Smooth muscle cell (in vitro differentiated cells): ENCODE data around the gene PDCD11. TPM values are rescaled to one million over a fixed set of nuclear protein-coding genes. Genes with fewer than 3 reads are reported as not detected.

Experiments used
- DNase-seq: peaks from one replicate; lab custom pipeline; 2025; ENCODE audit not compliant: unreplicated experiment; lab: John Stamatoyannopoulos, UW
- H2AFZ ChIP-seq: fragments of 200-600 bp; sonication (generic); 2 replicates; pipeline ENCODE4 v1.6.0; 2016; ENCODE audit warnings: antibody characterized with exemption, low read depth, mild to moderate bottlenecking
- H3F3A ChIP-seq: fragments of 200-600 bp; sonication (generic); 2 replicates; pipeline ENCODE4 v1.6.0; 2017; ENCODE audit warnings: antibody characterized with exemption, low read depth
- H3K27ac ChIP-seq: fragments of 200-600 bp; sonication (generic); 2 replicates; pipeline ENCODE4 v1.5.1; 2016; ENCODE audit warnings: low read depth, mild to moderate bottlenecking
- H3K27me3 ChIP-seq: fragments of 200-600 bp; sonication (generic); 2 replicates; pipeline ENCODE4 v1.6.1; 2016; ENCODE audit warnings: low read depth, mild to moderate bottlenecking
- H3K36me3 ChIP-seq: fragments of 200-600 bp; sonication (generic); 2 replicates; pipeline ENCODE4 v1.5.1; 2016; ENCODE audit warnings: low read depth
- H3K4me1 ChIP-seq: fragments of 200-600 bp; sonication (generic); 2 replicates; pipeline ENCODE4 v1.5.1; 2016; ENCODE audit warnings: low read depth
- H3K4me2 ChIP-seq: fragments of 200-600 bp; sonication (generic); 2 replicates; pipeline ENCODE4 v1.6.0; 2016; ENCODE audit warnings: mild to moderate bottlenecking
- H3K4me3 ChIP-seq: fragments of 200-600 bp; sonication (generic); 2 replicates; pipeline ENCODE4 v1.5.1; 2016; ENCODE audit warnings: mild to moderate bottlenecking
- H3K79me2 ChIP-seq: fragments of 200-600 bp; sonication (generic); 2 replicates; pipeline ENCODE4 v1.6.0; 2016; ENCODE audit warnings: low read depth, mild to moderate bottlenecking
- H3K9ac ChIP-seq: fragments of 200-600 bp; sonication (generic); 2 replicates; pipeline ENCODE4 v1.6.0; 2016; ENCODE audit warnings: low read depth
- H3K9me3 ChIP-seq: fragments of 200-600 bp; sonication (generic); replicated peaks from 2 replicates; pipeline ENCODE4 v1.5.1; 2016; ENCODE audit warnings: low read depth
- H4K20me1 ChIP-seq: fragments of 200-600 bp; sonication (generic); 2 replicates; pipeline ENCODE4 v1.6.0; 2016; ENCODE audit warnings: low read depth
- WGBS: methylation state at CpG from one replicate; pipeline ENCODE4 v1.1.7; 2016; ENCODE audit warnings: low lambda C conversion rate; 5-methylcytosine and 5-hydroxymethylcytosine counted together
- polyA plus RNA-seq: library from polyadenylated mRNA; unstranded; fragments of >200 nt; fragmentation: Nextera tagmentation; extraction: Ambion mirVana; gene quantifications from 2 replicates; pipeline ENCODE4 v1.2.1, GENCODE V29; 2016
- total RNA-seq: library from RNA; depleted of rRNA; stranded (reverse); fragments of >200 nt; gene quantifications from 2 replicates; pipeline ENCODE4 v1.2.3, GENCODE V29; 2014
- TF ChIP-seq, protein P1 (sequence below): fragments of 200-600 bp; sonication (generic); IDR thresholded peaks from 2 replicates; pipeline ENCODE4 v1.5.1; 2017; ENCODE audit warnings: borderline replicate concordance, mild to moderate bottlenecking, antibody characterized with exemption; ENCODE audit not compliant: insufficient read depth, poor library complexity, severe bottlenecking

PDCD11 gene
- total and polyA plus RNA-seq, 2 experiments from 2014 or later = 12.2 to 15.6 TPM

DNA sequence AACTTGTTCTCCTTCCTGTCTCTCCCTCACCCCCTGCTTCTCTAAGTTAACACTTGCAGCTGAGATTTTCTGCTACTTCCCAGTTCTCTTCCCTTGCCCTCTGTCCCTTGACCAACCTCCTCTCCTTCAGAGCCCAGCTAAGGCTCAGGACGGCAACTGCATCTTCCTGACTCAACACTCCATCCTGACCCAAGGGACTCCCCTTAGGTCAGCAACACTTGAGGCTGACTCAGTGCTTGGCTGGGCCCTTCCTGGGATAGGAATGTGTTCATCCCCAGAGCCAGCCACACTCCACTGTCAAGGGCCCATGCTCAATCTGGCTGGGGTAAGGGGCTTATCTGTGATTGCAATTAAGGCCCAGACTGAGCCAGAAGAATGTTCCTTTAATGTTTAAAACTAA is 52.3 kb downstream of the PDCD11 start:
- Histone ChIP-seq H3K9ac (no peak overlapping the region), H2AFZ (no peak overlapping the region), H3K4me2 (no peak overlapping the region), H3K27ac (no peak overlapping the region), H3K79me2 (no peaks in the 10 kb centered on the region), H3K9me3 (no peaks in the 10 kb centered on the region), H3K27me3 (no peaks in the 10 kb centered on the region), H4K20me1 (no peaks in the 10 kb centered on the region), H3F3A (no peaks in the 10 kb centered on the region), H3K36me3 (no peaks in the 10 kb centered on the region), H3K4me1 (no peaks in the 10 kb centered on the region), H3K4me3 (no peak overlapping the region)
- WGBS = 11% methylated on average over 1 of the region's 1 CpG
- TF ChIP-seq, protein P1, sequence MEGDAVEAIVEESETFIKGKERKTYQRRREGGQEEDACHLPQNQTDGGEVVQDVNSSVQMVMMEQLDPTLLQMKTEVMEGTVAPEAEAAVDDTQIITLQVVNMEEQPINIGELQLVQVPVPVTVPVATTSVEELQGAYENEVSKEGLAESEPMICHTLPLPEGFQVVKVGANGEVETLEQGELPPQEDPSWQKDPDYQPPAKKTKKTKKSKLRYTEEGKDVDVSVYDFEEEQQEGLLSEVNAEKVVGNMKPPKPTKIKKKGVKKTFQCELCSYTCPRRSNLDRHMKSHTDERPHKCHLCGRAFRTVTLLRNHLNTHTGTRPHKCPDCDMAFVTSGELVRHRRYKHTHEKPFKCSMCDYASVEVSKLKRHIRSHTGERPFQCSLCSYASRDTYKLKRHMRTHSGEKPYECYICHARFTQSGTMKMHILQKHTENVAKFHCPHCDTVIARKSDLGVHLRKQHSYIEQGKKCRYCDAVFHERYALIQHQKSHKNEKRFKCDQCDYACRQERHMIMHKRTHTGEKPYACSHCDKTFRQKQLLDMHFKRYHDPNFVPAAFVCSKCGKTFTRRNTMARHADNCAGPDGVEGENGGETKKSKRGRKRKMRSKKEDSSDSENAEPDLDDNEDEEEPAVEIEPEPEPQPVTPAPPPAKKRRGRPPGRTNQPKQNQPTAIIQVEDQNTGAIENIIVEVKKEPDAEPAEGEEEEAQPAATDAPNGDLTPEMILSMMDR = no peak
- no peak for DNase-seq

DNA sequence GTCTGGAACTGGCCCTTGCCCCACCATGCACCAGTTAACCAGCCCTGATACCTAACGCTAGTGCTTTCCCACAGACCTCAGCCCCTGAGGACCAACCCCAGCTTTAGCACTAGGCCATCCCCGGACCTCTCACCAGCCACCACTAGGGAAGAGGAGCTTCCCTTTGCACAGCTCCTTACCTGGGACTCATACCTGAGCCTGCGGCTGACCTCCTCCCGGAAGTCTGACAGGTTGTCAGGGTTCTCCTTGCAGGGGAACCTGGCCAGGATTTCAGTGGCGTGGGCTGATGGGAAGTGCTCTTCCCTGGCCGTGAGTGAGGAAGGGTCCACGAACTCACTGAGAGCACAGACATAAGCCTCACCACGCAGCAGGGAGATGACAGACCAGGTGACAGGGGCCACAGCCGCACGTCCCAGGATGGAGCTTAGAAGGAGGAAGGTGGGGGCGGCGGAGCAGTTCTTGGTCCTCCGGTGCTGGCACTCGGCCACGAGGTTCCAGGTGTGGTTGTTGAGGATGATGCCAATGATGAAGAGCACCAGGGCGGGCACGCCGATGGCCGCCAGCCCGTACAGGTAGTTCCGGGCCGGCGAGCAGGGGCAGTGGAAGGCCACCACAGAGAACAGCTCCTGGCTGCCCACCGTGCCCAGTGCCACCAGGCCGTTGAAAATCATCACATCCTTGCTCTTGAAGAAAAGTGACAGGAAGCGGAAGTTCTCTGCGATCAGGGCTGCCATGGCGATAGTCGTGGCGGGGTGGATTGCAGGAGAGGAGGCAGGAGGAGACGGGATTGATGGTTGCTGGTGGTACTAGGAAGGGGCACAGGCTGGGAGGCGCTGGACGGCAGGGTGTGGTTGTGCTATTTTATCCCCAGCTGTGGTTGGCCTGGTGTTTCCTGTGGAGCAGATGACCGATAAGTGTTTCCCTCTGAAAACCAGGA is 53.0 kb downstream of the PDCD11 start:
- H3K79me2 ChIP-seq = no peaks in the 10 kb centered on the region
- WGBS = 97% methylated on average over 34 of the region's 34 CpGs
- no peak overlapping the region for H3K4me2 ChIP-seq
- DNase-seq = no peak
- no peaks in the 10 kb centered on the region for H4K20me1 ChIP-seq
- H3F3A ChIP-seq = no peaks in the 10 kb centered on the region
- no peak overlapping the region for H3K4me3 ChIP-seq
- no peaks in the 10 kb centered on the region for H3K36me3 ChIP-seq
- no peak overlapping the region for H2AFZ ChIP-seq
- H3K9me3 ChIP-seq = no peaks in the 10 kb centered on the region
- H3K9ac ChIP-seq = no peak overlapping the region
- H3K4me1 ChIP-seq = no peaks in the 10 kb centered on the region
- H3K27ac ChIP-seq = no peak overlapping the region
- TF ChIP-seq, protein P1 = no peak
- no peaks in the 10 kb centered on the region for H3K27me3 ChIP-seq

DNA sequence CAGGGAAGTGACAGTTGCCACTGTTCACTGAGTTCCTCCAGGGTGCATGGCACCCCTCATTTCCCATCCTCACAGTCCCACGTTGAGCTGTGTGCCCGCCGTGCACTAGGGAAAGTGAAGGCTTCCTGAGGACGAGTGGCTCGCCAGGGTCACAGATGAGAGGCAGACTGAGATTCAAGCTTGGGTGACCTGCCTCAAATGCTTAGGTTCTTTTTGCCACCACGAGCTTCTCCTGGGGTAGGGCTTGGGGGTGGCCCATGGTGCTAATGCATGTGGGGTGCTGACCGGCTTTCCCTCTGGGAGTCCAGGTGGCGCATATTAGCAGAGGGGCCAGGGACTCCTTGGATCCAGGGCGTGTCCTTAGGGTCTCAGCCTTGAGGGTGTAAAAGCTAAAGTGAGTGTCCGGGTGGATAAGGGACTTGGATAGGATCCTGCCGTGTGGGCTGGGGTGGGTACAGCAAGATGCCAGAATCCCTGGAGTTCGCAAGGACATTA is 53.8 kb downstream of the PDCD11 start:
- Histone ChIP-seq H3K27ac (no peak overlapping the region), H3F3A (no peaks in the 10 kb centered on the region), H3K4me3 (no peak overlapping the region), H3K9me3 (no peaks in the 10 kb centered on the region), H3K27me3 (no peaks in the 10 kb centered on the region), H3K79me2 (no peaks in the 10 kb centered on the region), H3K9ac (no peak overlapping the region), H4K20me1 (no peaks in the 10 kb centered on the region), H2AFZ (no peak overlapping the region), H3K4me1 (no peaks in the 10 kb centered on the region), H3K36me3 (no peaks in the 10 kb centered on the region), H3K4me2 (peak overlapping the region; percentile 84)
- TF ChIP-seq, protein P1 = no peak
- 94% methylated on average over 12 of the region's 12 CpGs for WGBS
- DNase-seq = no peak
